H1 (cell line): ENCODE data around the gene RFC1. TPM values are rescaled to one million over a fixed set of nuclear protein-coding genes. Genes with fewer than 3 reads are reported as not detected.
A peak's percentile ranks its signal among the peaks of the same experiment; 100 is the strongest.

Experiments used
- CTBP2 ChIP-seq: IDR thresholded peaks from 2 replicates; pipeline ENCODE4 v1.7.0; 2011; ENCODE audit warnings: borderline replicate concordance, mild to moderate bottlenecking, moderate library complexity, mixed read lengths, low read length; ENCODE audit not compliant: insufficient read depth, insufficient read length
- KDM1A ChIP-seq: fragments of 200-600, 300-600 bp; sonication (generic); IDR thresholded peaks from 2 replicates; pipeline ENCODE4 v1.7.1; 2016; ENCODE audit warnings: mild to moderate bottlenecking, low read length, borderline replicate concordance
- KDM4A ChIP-seq: IDR thresholded peaks from one replicate; pipeline ENCODE4 v1.7.1; 2012; ENCODE audit warnings: low read depth, mild to moderate bottlenecking, moderate library complexity, low read length, inconsistent platforms; ENCODE audit not compliant: severe bottlenecking
- RNF2 ChIP-seq: fragments of 200-900, 300-1000 bp; sonication (generic); IDR thresholded peaks from 2 replicates; pipeline ENCODE4 v1.7.1; 2016; ENCODE audit warnings: borderline replicate concordance, low read depth, mild to moderate bottlenecking, antibody characterized with exemption, low read length; ENCODE audit not compliant: poor library complexity, severe bottlenecking; ENCODE audit errors: missing control alignments
- polyA plus RNA-seq, 7 experiments: library from polyadenylated mRNA; depleted of rRNA in 3 of 7; stranded (reverse) in 5 of 7; unstranded in 2 of 7; fragments of >200 nt in 5 of 7; fragments of 200-250 nt in 2 of 7; gene quantifications; 1 replicate in 5 of 7; 2 replicates in 1 of 7; 4 replicates in 1 of 7; pipeline versions ENCODE4 v1.2.1 to v1.2.3, GENCODE V29; 2011 to 2013; ENCODE audit warnings: missing spikeins in 2 of 7, mixed read lengths in 2 of 7
- total RNA-seq: library from RNA; stranded (reverse); fragmentation: NEBNext Ultra II Directional; extraction: Animal tissue kit (Norgen Biotek cat#: 25700); gene quantifications from 2 replicates; pipeline ENCODE4 v1.2.1, GENCODE V29; 2021
- TF ChIP-seq, protein P1 (sequence below): IDR thresholded peaks from 2 replicates; pipeline ENCODE4 v1.6.1; 2011; ENCODE audit warnings: low read length, improper control_type of control experiment

Gene RFC1
- total and polyA plus RNA-seq, 2 of the 8 experiments (the other 6 are each of a cell fraction or from before 2014, with no cell fraction given): 16.0 to 83.8 TPM

DNA sequence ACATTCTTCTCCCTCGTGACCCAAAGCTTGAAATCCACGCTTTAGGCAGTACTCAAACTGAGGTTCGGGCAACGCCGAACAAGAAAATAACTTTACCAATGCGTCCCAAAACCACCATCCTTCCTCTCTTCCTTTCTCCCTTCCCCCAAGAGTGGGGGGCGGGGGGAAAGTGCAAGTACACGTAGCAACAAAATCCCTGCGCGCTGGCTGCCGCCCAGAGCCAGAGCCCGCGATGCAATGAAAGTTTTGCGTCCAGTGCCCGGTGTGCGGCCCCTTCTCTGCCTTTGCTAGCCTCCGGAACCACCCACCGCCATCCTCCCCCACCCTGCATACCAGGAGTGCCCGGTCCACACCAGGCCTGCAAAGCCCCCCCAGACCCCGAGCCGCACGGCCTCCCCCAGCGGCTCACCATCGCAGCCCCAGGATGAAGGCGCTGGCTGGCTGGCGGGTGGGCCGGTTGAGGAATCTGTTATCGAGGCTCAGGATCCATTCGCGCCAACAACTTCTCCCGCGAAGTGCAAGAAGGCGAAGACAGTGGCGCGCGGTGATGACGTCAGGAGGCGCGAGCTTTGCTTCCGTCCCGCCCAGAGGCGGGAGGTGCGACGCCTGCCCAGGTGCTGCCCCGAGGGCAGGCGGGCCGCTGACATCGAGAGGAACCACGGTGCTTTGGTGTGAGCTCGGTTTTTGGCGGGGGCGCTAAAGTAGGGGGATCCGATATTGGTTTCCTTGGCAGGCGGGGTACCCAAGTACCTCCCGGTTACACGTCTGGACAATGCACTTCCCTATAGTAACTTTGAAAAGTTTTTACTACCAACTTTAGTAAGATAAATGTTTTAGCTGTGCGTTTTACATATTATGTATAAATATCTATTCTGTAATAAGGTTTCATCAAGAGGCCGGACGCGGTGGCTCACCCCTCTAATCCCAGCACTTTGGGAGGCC, at the start of gene RFC1 (continued):
- TF ChIP-seq, protein P1, sequence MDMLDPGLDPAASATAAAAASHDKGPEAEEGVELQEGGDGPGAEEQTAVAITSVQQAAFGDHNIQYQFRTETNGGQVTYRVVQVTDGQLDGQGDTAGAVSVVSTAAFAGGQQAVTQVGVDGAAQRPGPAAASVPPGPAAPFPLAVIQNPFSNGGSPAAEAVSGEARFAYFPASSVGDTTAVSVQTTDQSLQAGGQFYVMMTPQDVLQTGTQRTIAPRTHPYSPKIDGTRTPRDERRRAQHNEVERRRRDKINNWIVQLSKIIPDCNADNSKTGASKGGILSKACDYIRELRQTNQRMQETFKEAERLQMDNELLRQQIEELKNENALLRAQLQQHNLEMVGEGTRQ: no peak
- no peak for TF ChIP-seq CTBP2
- peak; percentile 93 for TF ChIP-seq KDM4A
- no peak for TF ChIP-seq RNF2
- peak; percentile 68; the same call in 1 of the 2 replicates for TF ChIP-seq KDM1A
